ENCODE results near the gene COL15A1. TPM values are rescaled to one million over a fixed set of nuclear protein-coding genes. Genes with fewer than 3 reads are reported as not detected.
A peak's percentile ranks its signal among the peaks of the same experiment; 100 is the strongest.

COL15A1 gene
- total and polyA plus RNA-seq, 8 donors: 10.7 to 173 (median 27.8) TPM

GRCh38 chr9:99056886-99057664, 113.4 kb downstream of the COL15A1 start:
- no peak for DNase-seq
- H3K4me3 ChIP-seq: no peak overlapping the region
- 69 to 79% (median 75%) methylated on average over 5 of the region's 5 CpGs for WGBS, 5 donors
- no peaks in the 10 kb centered on the region for H3K27me3 ChIP-seq
- H3K36me3 ChIP-seq: peaks cover 0 to 63% (median 13%) of the 10 kb centered on the region in 4 donors
- TF ChIP-seq POLR2AphosphoS5 (IDR thresholded peaks at IDR 0.05) (no peak), EP300 (IDR thresholded peaks at IDR 0.05) (no peak), POLR2A (IDR thresholded peaks at IDR 0.05) (no peak)
- TF ChIP-seq, protein P1, sequence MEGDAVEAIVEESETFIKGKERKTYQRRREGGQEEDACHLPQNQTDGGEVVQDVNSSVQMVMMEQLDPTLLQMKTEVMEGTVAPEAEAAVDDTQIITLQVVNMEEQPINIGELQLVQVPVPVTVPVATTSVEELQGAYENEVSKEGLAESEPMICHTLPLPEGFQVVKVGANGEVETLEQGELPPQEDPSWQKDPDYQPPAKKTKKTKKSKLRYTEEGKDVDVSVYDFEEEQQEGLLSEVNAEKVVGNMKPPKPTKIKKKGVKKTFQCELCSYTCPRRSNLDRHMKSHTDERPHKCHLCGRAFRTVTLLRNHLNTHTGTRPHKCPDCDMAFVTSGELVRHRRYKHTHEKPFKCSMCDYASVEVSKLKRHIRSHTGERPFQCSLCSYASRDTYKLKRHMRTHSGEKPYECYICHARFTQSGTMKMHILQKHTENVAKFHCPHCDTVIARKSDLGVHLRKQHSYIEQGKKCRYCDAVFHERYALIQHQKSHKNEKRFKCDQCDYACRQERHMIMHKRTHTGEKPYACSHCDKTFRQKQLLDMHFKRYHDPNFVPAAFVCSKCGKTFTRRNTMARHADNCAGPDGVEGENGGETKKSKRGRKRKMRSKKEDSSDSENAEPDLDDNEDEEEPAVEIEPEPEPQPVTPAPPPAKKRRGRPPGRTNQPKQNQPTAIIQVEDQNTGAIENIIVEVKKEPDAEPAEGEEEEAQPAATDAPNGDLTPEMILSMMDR (IDR thresholded peaks at IDR 0.05): no peak
- H3K27ac ChIP-seq: peak overlapping the region in 4 of 5 donors; percentile 3 to 82 (median 69)
- H3K9me3 ChIP-seq: no peaks in the 10 kb centered on the region
- H3K4me1 ChIP-seq: peaks cover 0 to 29% (median 14%) of the 10 kb centered on the region in 4 donors
- intact Hi-C loops (cut with DNase I; ENCODE audit: low total_unique reads): no loop called here

GRCh38 chr9:99057665-99058625, 114.2 kb downstream of the COL15A1 start:
- DNase-seq: peak; percentile 59 to 69
- intact Hi-C loops (cut with DNase I; ENCODE audit: low total_unique reads): no loop called here
- Histone ChIP-seq H3K4me1 (peaks cover 0 to 21% (median 10%) of the 10 kb centered on the region in 4 donors), H3K27ac (peak overlapping the region; percentile 9 to 82 (median 69)), H3K36me3 (peaks cover 3 to 64% (median 16%) of the 10 kb centered on the region in 4 donors), H3K4me3 (no peak overlapping the region), H3K27me3 (no peaks in the 10 kb centered on the region), H3K9me3 (no peaks in the 10 kb centered on the region)
- 60 to 76% (median 75%) methylated on average over 7 of the region's 7 CpGs for whole genome bisulfite sequencing, 5 donors
- TF ChIP-seq POLR2AphosphoS5 (IDR thresholded peaks at IDR 0.05) (no peak), EP300 (IDR thresholded peaks at IDR 0.05) (no peak), POLR2A (IDR thresholded peaks at IDR 0.05) (no peak)
- TF ChIP-seq, protein P1 (IDR thresholded peaks at IDR 0.05): no peak

GRCh38 chr9:99058964-99059921, 115.5 kb downstream of the COL15A1 start:
- WGBS, 5 donors: 69 to 80% (median 72%) methylated on average over 8 of the region's 8 CpGs
- peak overlapping the region; percentile 23 to 82 (median 69) for H3K27ac ChIP-seq
- no peak overlapping the region for H3K4me3 ChIP-seq
- H3K36me3 ChIP-seq: peaks cover 3 to 66% (median 19%) of the 10 kb centered on the region in 4 donors
- H3K27me3 ChIP-seq: no peaks in the 10 kb centered on the region
- peaks cover 0 to 20% (median 9%) of the 10 kb centered on the region in 4 donors for H3K4me1 ChIP-seq
- TF ChIP-seq, protein P1 (IDR thresholded peaks at IDR 0.05): no peak
- TF ChIP-seq POLR2AphosphoS5 (IDR thresholded peaks at IDR 0.05): peak in 1 of 3 donors; percentile 26
- peak in 1 of 2 donors; percentile 52 for DNase-seq
- intact Hi-C loops (cut with DNase I; ENCODE audit: low total_unique reads): no loop called here
- no peaks in the 10 kb centered on the region for H3K9me3 ChIP-seq

Data from stomach (tissue), 9 donors.